Measurements from ENCODE around the gene SNX22. TPM values are rescaled to one million over a fixed set of nuclear protein-coding genes. Genes with fewer than 3 reads are reported as not detected.
A peak's percentile ranks its signal among the peaks of the same experiment; 100 is the strongest.

The SNX22 gene
- total and polyA plus RNA-seq, 9 of the 15 experiments (the other 6 are each of a cell fraction or from before 2014, with no cell fraction given), result 0.91 to 3.0 (median 2.0) TPM

DNA sequence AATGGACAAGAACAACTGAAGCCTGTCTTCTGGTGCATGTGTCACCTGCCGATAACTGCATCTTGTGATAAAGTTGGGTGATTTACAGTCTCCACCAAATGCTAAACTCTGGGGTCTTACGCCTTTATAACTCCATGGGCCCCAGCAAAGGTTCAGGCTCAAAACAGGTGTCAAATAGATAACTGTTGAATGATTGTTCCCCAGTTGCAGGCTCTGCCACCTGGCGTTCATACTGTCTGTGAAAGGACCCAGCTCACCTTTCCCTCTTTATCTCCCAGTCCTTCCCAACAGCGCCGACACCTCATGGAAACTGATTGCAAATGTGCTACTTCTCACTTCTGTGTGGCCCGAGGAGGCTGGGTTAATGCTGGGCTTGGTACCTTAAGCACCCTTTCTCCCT, 8.3 kb upstream of the SNX22 start (continued):
- TF ChIP-seq TCF3 (CRISPR knock-in tag; IDR thresholded peaks at IDR 0.05) (peak; percentile 48; the same call in 1 of the 2 replicates), PKNOX1 (IDR thresholded peaks at IDR 0.05) (peak; percentile 29; the same call in 1 of the 2 replicates), CBFA2T3 (IDR thresholded peaks at IDR 0.05) (peak; percentile 83)
- TF ChIP-seq, protein P1, sequence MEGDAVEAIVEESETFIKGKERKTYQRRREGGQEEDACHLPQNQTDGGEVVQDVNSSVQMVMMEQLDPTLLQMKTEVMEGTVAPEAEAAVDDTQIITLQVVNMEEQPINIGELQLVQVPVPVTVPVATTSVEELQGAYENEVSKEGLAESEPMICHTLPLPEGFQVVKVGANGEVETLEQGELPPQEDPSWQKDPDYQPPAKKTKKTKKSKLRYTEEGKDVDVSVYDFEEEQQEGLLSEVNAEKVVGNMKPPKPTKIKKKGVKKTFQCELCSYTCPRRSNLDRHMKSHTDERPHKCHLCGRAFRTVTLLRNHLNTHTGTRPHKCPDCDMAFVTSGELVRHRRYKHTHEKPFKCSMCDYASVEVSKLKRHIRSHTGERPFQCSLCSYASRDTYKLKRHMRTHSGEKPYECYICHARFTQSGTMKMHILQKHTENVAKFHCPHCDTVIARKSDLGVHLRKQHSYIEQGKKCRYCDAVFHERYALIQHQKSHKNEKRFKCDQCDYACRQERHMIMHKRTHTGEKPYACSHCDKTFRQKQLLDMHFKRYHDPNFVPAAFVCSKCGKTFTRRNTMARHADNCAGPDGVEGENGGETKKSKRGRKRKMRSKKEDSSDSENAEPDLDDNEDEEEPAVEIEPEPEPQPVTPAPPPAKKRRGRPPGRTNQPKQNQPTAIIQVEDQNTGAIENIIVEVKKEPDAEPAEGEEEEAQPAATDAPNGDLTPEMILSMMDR (IDR thresholded peaks at IDR 0.05 in 2 of 3, conservative IDR thresholded peaks at IDR 0.05 in 1 of 3; ENCODE audit: insufficient read depth in 2 of 3, low read depth in 1 of 3, low read length in 3 of 3), result peak in 2 of 3 experiments; percentile 28 to 33; a peak in 1 of 6 replicates

DNA sequence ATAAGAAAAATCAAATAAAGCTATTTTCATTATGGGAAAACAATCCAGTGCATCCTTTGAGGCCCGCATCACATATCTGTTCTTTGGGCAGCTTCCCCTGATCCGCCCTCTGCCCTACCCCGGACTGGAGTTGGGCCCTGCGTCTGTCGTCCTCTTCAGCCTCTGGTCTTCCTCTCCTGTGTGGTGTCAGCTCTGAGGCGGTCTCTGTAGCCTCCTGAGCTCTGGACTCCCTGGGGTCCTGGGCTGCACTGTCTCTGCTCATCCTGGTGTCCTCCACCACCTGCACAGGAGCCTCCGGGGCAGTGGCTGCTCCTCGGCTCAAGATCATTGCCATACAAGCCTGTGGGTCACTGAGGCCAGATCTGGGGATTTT, 7.4 kb upstream of the SNX22 start:
- no TSS peak for BruUV-seq (replicated peaks)
- WGBS (ENCODE audit: insufficient coverage, low coverage, missing lambda C conversion rate), result 93% methylated on average over 8 of the region's 8 CpGs
- DNase-seq (ENCODE audit: extremely low read depth in 1 of 4, low spot score in 3 of 4), result no peak
- TF ChIP-seq POLR2G (IDR thresholded peaks at IDR 0.05; ENCODE audit: low read depth, low read length) (peak; percentile 24; the same call in 1 of the 2 replicates), ZC3H11A (IDR thresholded peaks at IDR 0.05; ENCODE audit: low read depth, low read length) (no peak), ZC3H8 (IDR thresholded peaks at IDR 0.05) (no peak), TRIM28 (IDR thresholded peaks at IDR 0.05) (no peak), FOSL1 (tag; conservative IDR thresholded peaks at IDR 0.05) (no peak)
- no peak for FAIRE-seq
- Histone ChIP-seq H4K20me1 (replicated peaks; ENCODE audit: control insufficient read depth, insufficient read depth, low read length) (peaks cover 15% of the 10 kb centered on the region; the same call in 1 of the 2 replicates), H2AFZ (ENCODE audit: low read depth, low read length) (no peak overlapping the region), H3K9ac (ENCODE audit: insufficient read depth in 1 of 2, low read depth in 2 of 2, low read length in 2 of 2) (peak overlapping the region in 1 of 2 experiments; percentile 65; a peak in 2 of 4 replicates), H3K4me3 (no peak overlapping the region), H3K79me2 (ENCODE audit: control insufficient read depth, insufficient read depth, low read length) (no peaks in the 10 kb centered on the region), H3K36me3 (ENCODE audit: control insufficient read depth, insufficient read depth, low read length) (peaks cover 32% of the 10 kb centered on the region), H3K9me3 (replicated peaks; ENCODE audit: control insufficient read depth, insufficient read depth, low read depth, low read length) (no peaks in the 10 kb centered on the region), H3K27ac (ENCODE audit: extremely low read depth, low read depth, low read length) (no peak overlapping the region), H3K9me1 (ENCODE audit: control insufficient read depth, insufficient read depth, low read length) (no peaks in the 10 kb centered on the region), H3K4me1 (replicated peaks in 1 of 2; ENCODE audit: control insufficient read depth in 2 of 2, insufficient read depth in 2 of 2, low read length in 2 of 2) (peaks cover 36 to 59% of the 10 kb centered on the region in 2 experiments), H3K27me3 (ENCODE audit: control insufficient read depth in 2 of 2, insufficient read depth in 2 of 2, low read length in 2 of 2) (no peaks in the 10 kb centered on the region), H3K4me2 (ENCODE audit: insufficient read depth, low read length) (no peak overlapping the region)
- intact Hi-C loops (cut with micrococcal nuclease) (no loop called here), in situ Hi-C loops (cut with MboI) (no loop called here)
- ChIA-PET CTCF (ENCODE audit: low intra/inter-chr PET ratio) (no interaction called here), POLR2A (interaction anchor here (0.5 to 6.1 kb wide), 2 partner anchors 11 to 34 kb away, joined by 5 to 34 read pairs; no protein-coding TSS in a partner anchor)
- no peak for ATAC-seq

Data from K562 (cell line).